H1 (cell line): ENCODE results near the gene SRRM3. TPM values are rescaled to one million over a fixed set of nuclear protein-coding genes. Genes with fewer than 3 reads are reported as not detected.

Experiments used
- CTCF ChIA-PET: fragments of 300-600 bp; sonication (Branson Sonifier 250); formaldehyde crosslinking; loops from one replicate; lab custom pipeline; 2021; ENCODE audit not compliant: partially characterized antibody; lab: Charles Lee
- POLR2A ChIA-PET: fragments of 300-600 bp; sonication (Branson Sonifier 250); formaldehyde crosslinking; loops from one replicate; lab custom pipeline; 2021; ENCODE audit warnings: inconsistent platforms; ENCODE audit not compliant: partially characterized antibody; lab: Charles Lee
- DNase-seq, 2 experiments: peaks; one replicate each; pipeline versions ENCODE4 v3.0.0 to v3.0.0-alpha.2; 2010 to 2022; ENCODE audit warnings: low spot score in 2 of 2, low read depth in 1 of 2, mixed read lengths in 1 of 2
- FAIRE-seq: peaks from 2 replicates; lab custom pipeline; 2011; peaks lifted over from hg19 to GRCh38; lab: Jason Lieb, UNC
- H2AFZ ChIP-seq: 2 replicates; pipeline ENCODE4 v1.8.1; 2012; ENCODE audit warnings: low read length, inconsistent platforms
- H2AK5ac ChIP-seq: 2 replicates; pipeline ENCODE4 v1.6.1; 2013; ENCODE audit warnings: low read depth, low read length
- H2BK120ac ChIP-seq: replicated peaks from 2 replicates; pipeline ENCODE3; 2013; ENCODE audit warnings: low read depth, low read length, inconsistent platforms
- H2BK12ac ChIP-seq: 2 replicates; pipeline ENCODE4 v1.6.1; 2013; ENCODE audit warnings: low read depth, low read length
- H2BK15ac ChIP-seq: 2 replicates; pipeline ENCODE4 v1.6.1; 2013; ENCODE audit warnings: low read length
- H2BK20ac ChIP-seq: 2 replicates; pipeline ENCODE4 v1.6.1; 2013; ENCODE audit warnings: low read length
- H2BK5ac ChIP-seq: 2 replicates; pipeline ENCODE4 v1.6.1; 2013; ENCODE audit warnings: low read depth, low read length
- H3K14ac ChIP-seq: 2 replicates; pipeline ENCODE4 v1.6.1; 2013; ENCODE audit warnings: inconsistent platforms; ENCODE audit not compliant: insufficient read length
- H3K18ac ChIP-seq: 2 replicates; pipeline ENCODE4 v1.6.1; 2013; ENCODE audit warnings: low read length; ENCODE audit errors: extremely low read depth
- H3K23ac ChIP-seq: 2 replicates; pipeline ENCODE4 v1.6.1; 2013; ENCODE audit warnings: inconsistent platforms; ENCODE audit not compliant: insufficient read length
- H3K23me2 ChIP-seq: 2 replicates; pipeline ENCODE4 v1.6.1; 2013; ENCODE audit warnings: low read depth, low read length
- H3K27ac ChIP-seq: 2 replicates; pipeline ENCODE4 v1.6.1; 2011; ENCODE audit warnings: low read depth, low read length, inconsistent platforms
- H3K27me3 ChIP-seq, 4 experiments: replicated peaks in 1 of 4; 1 replicate in 1 of 4; 2 replicates in 3 of 4; pipeline versions ENCODE4 v1.6.1 to v1.8.1; 2011 to 2013; ENCODE audit warnings: low read length in 3 of 4, mild to moderate bottlenecking in 3 of 4, inconsistent platforms in 2 of 4, mixed read lengths in 2 of 4, moderate library complexity in 1 of 4; ENCODE audit not compliant: control insufficient read depth in 3 of 4, insufficient read depth in 3 of 4; ENCODE audit errors: extremely low read depth in 1 of 4
- H3K36me3 ChIP-seq, 4 experiments: 2 replicates each; pipeline versions ENCODE4 v1.6.1 to v1.8.1; 2011 to 2013; ENCODE audit warnings: mild to moderate bottlenecking in 4 of 4, low read length in 3 of 4, moderate library complexity in 2 of 4, control low read depth in 1 of 4, inconsistent platforms in 1 of 4; ENCODE audit not compliant: insufficient read depth in 4 of 4, control insufficient read depth in 2 of 4
- H3K4ac ChIP-seq: replicated peaks from 2 replicates; pipeline ENCODE3; 2013; ENCODE audit warnings: low read length, low read depth, mixed read lengths, inconsistent platforms; ENCODE audit not compliant: insufficient read length
- H3K4me1 ChIP-seq, 4 experiments: replicated peaks in 1 of 4; 1 replicate in 1 of 4; 2 replicates in 3 of 4; pipeline versions ENCODE4 v1.6.1 to v1.8.1; 2011 to 2013; ENCODE audit warnings: low read length in 3 of 4, inconsistent platforms in 2 of 4, mixed read lengths in 1 of 4; ENCODE audit not compliant: insufficient read depth in 4 of 4, control insufficient read depth in 3 of 4
- H3K4me2 ChIP-seq, 2 experiments: 2 replicates each; pipeline versions ENCODE4 v1.6.1 to v1.8.1; 2011 to 2013; ENCODE audit warnings: low read depth in 2 of 2, low read length in 2 of 2, control low read depth in 1 of 2, inconsistent platforms in 1 of 2, mild to moderate bottlenecking in 1 of 2; ENCODE audit not compliant: insufficient read depth in 1 of 2
- H3K4me3 ChIP-seq, 4 experiments: fragments of 200-600, 300-600 bp in 1 of 4; sonication (generic), shearing (Covaris generic), sonication (Bioruptor Twin) in 1 of 4; 2 replicates each; pipeline versions ENCODE4 v1.5.1 to v1.8.1; 2011 to 2016; ENCODE audit warnings: low read length in 4 of 4, low read depth in 3 of 4, control low read depth in 2 of 4, inconsistent platforms in 2 of 4, mild to moderate bottlenecking in 2 of 4, mixed read lengths in 1 of 4, moderate library complexity in 1 of 4; ENCODE audit not compliant: insufficient read depth in 2 of 4; ENCODE audit errors: extremely low read depth in 1 of 4
- H3K56ac ChIP-seq: replicated peaks from 2 replicates; pipeline ENCODE3; 2013; ENCODE audit warnings: low read depth, mild to moderate bottlenecking, mixed read lengths, low read length, inconsistent platforms; ENCODE audit not compliant: insufficient read length
- H3K79me1 ChIP-seq: 2 replicates; pipeline ENCODE4 v1.6.1; 2013; ENCODE audit warnings: low read depth, low read length, control low read depth
- H3K79me2 ChIP-seq, 2 experiments: 2 replicates each; pipeline versions ENCODE4 v1.6.1 to v1.8.1; 2012 to 2013; ENCODE audit warnings: low read length in 2 of 2, mild to moderate bottlenecking in 2 of 2, inconsistent platforms in 1 of 2; ENCODE audit not compliant: insufficient read depth in 2 of 2, control insufficient read depth in 1 of 2
- H3K9ac ChIP-seq, 4 experiments: replicated peaks in 1 of 4; 1 replicate in 1 of 4; 2 replicates in 3 of 4; pipeline versions ENCODE4 v1.6.1 to v1.8.1; 2011 to 2013; ENCODE audit warnings: low read depth in 3 of 4, low read length in 3 of 4, control low read depth in 2 of 4, mild to moderate bottlenecking in 2 of 4, moderate library complexity in 2 of 4, inconsistent platforms in 1 of 4; ENCODE audit errors: extremely low read depth in 1 of 4
- H3K9me3 ChIP-seq, 2 experiments: 2 replicates each; pipeline versions ENCODE4 v1.6.1 to v1.8.1; 2012 to 2013; ENCODE audit warnings: mild to moderate bottlenecking in 2 of 2, moderate library complexity in 2 of 2, control low read depth in 1 of 2, inconsistent platforms in 1 of 2, low read depth in 1 of 2, low read length in 1 of 2, mixed read lengths in 1 of 2; ENCODE audit not compliant: insufficient read depth in 2 of 2
- H4K20me1 ChIP-seq, 2 experiments: replicated peaks in 1 of 2; 2 replicates each; pipeline versions ENCODE3 to v1.8.1; 2011 to 2013; ENCODE audit warnings: inconsistent platforms in 2 of 2, low read length in 2 of 2, mild to moderate bottlenecking in 1 of 2; ENCODE audit not compliant: insufficient read depth in 2 of 2, control insufficient read depth in 1 of 2
- H4K5ac ChIP-seq: 2 replicates; pipeline ENCODE4 v1.6.1; 2013; ENCODE audit warnings: low read length, low read depth, mixed read lengths, inconsistent platforms; ENCODE audit not compliant: insufficient read length
- H4K8ac ChIP-seq: 2 replicates; pipeline ENCODE4 v1.8.0; 2013; ENCODE audit warnings: mild to moderate bottlenecking, moderate library complexity, low read length, inconsistent platforms; ENCODE audit not compliant: insufficient read depth; ENCODE audit errors: extremely low read depth
- H4K91ac ChIP-seq: replicated peaks from 2 replicates; pipeline ENCODE3; 2013; ENCODE audit warnings: low read length, mixed read lengths, inconsistent platforms; ENCODE audit not compliant: insufficient read length
- BCL11A ChIP-seq, 2 experiments: IDR thresholded peaks; one replicate each; pipeline ENCODE4 v1.6.1; 2011; ENCODE audit warnings: low read depth in 2 of 2, low read length in 2 of 2, mild to moderate bottlenecking in 2 of 2
- BRCA1 ChIP-seq: IDR thresholded peaks from 2 replicates; pipeline ENCODE4 v1.6.1; 2012; ENCODE audit warnings: low read depth, low read length, improper control_type of control experiment
- CBX5 ChIP-seq: fragments of 300-800, 300-1000 bp; sonication (generic); IDR thresholded peaks from 2 replicates; pipeline ENCODE4 v1.7.1; 2016; ENCODE audit warnings: antibody characterized with exemption, low read length, low read depth
- KDM1A ChIP-seq: fragments of 200-600, 300-600 bp; sonication (generic); IDR thresholded peaks from 2 replicates; pipeline ENCODE4 v1.7.1; 2016; ENCODE audit warnings: mild to moderate bottlenecking, low read length, borderline replicate concordance
- RAD21 ChIP-seq, 2 experiments: IDR thresholded peaks in 1 of 2; conservative IDR thresholded peaks in 1 of 2; 2 replicates each; pipeline ENCODE4 v1.6.1; 2011; ENCODE audit warnings: low read depth in 2 of 2, low read length in 2 of 2, improper control_type of control experiment in 1 of 2, inconsistent platforms in 1 of 2, mild to moderate bottlenecking in 1 of 2, moderate library complexity in 1 of 2
- RFX5 ChIP-seq: IDR thresholded peaks from 2 replicates; pipeline ENCODE4 v1.6.1; 2011; ENCODE audit warnings: low read depth, low read length, improper control_type of control experiment, borderline replicate concordance
- SUZ12 ChIP-seq: fragments of 200-600 bp; sonication (generic); IDR thresholded peaks from 2 replicates; pipeline ENCODE4 v1.6.1; 2012; ENCODE audit warnings: mild to moderate bottlenecking, inconsistent platforms, low read length, moderate library complexity, mixed read lengths
- TAF1 ChIP-seq: IDR thresholded peaks from 2 replicates; pipeline ENCODE4 v1.6.1; 2011; ENCODE audit warnings: mild to moderate bottlenecking, low read depth, low read length
- polyA plus RNA-seq, 7 experiments: library from polyadenylated mRNA; depleted of rRNA in 3 of 7; stranded (reverse) in 5 of 7; unstranded in 2 of 7; fragments of >200 nt in 5 of 7; fragments of 200-250 nt in 2 of 7; gene quantifications; 1 replicate in 5 of 7; 2 replicates in 1 of 7; 4 replicates in 1 of 7; pipeline versions ENCODE4 v1.2.1 to v1.2.3, GENCODE V29; 2011 to 2013; ENCODE audit warnings: missing spikeins in 2 of 7, mixed read lengths in 2 of 7
- total RNA-seq: library from RNA; stranded (reverse); fragmentation: NEBNext Ultra II Directional; extraction: Animal tissue kit (Norgen Biotek cat#: 25700); gene quantifications from 2 replicates; pipeline ENCODE4 v1.2.1, GENCODE V29; 2021
- TF ChIP-seq, protein P1 (sequence below): IDR thresholded peaks from 2 replicates; pipeline ENCODE4 v1.6.1; 2012; ENCODE audit warnings: inconsistent platforms

SRRM3 gene
- total and polyA plus RNA-seq, 2 of the 8 experiments (the other 6 are each of a cell fraction or from before 2014, with no cell fraction given) = 10.4 to 17.4 TPM

DNA sequence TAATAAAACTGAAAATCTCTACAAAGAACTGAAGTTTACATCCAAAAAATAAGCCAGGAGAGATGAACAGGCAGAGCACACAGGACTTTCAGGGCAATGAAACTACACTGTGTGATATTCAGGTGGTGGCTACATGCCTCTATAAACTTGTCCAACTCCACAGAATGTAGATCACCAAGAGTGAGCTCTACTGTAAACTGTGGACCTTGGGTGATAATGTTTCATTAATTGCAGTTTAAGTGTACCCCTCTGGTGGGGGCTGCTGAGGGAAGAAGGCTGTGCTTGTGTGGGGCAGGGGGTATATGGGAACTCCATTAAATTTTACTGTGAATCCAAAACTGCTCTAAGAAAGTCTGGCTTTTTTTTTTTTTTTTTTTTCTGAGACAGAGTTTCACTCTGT is 134.4 kb downstream of the SRRM3 start:
- Histone ChIP-seq H3K27me3 (no peaks in the 10 kb centered on the region), H4K91ac (no peak overlapping the region), H4K20me1 (peaks cover 37 to 40% of the 10 kb centered on the region in 2 experiments), H3K18ac (no peak overlapping the region), H3K79me2 (peaks cover 43 to 99% of the 10 kb centered on the region in 2 experiments), H3K9me3 (no peaks in the 10 kb centered on the region), H2BK20ac (no peak overlapping the region), H3K4me1 (peaks cover 0 to 4% (median 3%) of the 10 kb centered on the region in 4 experiments; a peak in 2 of 7 replicates), H3K14ac (no peak overlapping the region), H4K8ac (no peak overlapping the region), H3K56ac (no peak overlapping the region), H3K27ac (no peak overlapping the region), H3K23me2 (no peaks in the 10 kb centered on the region), H2BK120ac (no peak overlapping the region), H2BK5ac (no peak overlapping the region), H3K4me2 (no peak overlapping the region), H4K5ac (no peak overlapping the region), H3K36me3 (peaks cover 5 to 41% (median 7%) of the 10 kb centered on the region in 4 experiments; a peak in 7 of 8 replicates), H2AK5ac (no peak overlapping the region), H3K9ac (no peak overlapping the region), H3K4me3 (no peak overlapping the region), H2AFZ (no peak overlapping the region), H3K4ac (no peak overlapping the region), H3K23ac (no peak overlapping the region), H2BK15ac (no peak overlapping the region), H3K79me1 (peaks cover 15% of the 10 kb centered on the region), H2BK12ac (no peak overlapping the region)
- DNase-seq (no peak), FAIRE-seq (no peak)
- ChIA-PET CTCF (interaction anchor here (0.6 to 2.3 kb wide), 4 partner anchors 14 to 40 kb away, joined by 4 to 10 read pairs (median 5); no protein-coding TSS in a partner anchor), POLR2A (interaction anchor here (1.4 to 15.6 kb wide), 4 partner anchors 10 to 18 kb away, joined by 3 to 249 read pairs (median 13); partner anchors contain the start of gene YWHAG)
- TF ChIP-seq RAD21 (IDR thresholded peaks at IDR 0.05 in 1 of 2, conservative IDR thresholded peaks at IDR 0.05 in 1 of 2; ENCODE audit: low read depth in 2 of 2, low read length in 2 of 2) (no peak), CBX5 (no peak), SUZ12 (no peak), KDM1A (no peak), BRCA1 (no peak), RFX5 (no peak), TAF1 (no peak), BCL11A (IDR thresholded peaks at IDR 0.05; ENCODE audit: low read depth in 2 of 2, low read length in 2 of 2) (no peak)
- TF ChIP-seq, protein P1, sequence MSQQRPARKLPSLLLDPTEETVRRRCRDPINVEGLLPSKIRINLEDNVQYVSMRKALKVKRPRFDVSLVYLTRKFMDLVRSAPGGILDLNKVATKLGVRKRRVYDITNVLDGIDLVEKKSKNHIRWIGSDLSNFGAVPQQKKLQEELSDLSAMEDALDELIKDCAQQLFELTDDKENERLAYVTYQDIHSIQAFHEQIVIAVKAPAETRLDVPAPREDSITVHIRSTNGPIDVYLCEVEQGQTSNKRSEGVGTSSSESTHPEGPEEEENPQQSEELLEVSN = no peak
